GM18858 (cell line): Measurements from ENCODE around the gene MLC1.
"Not testable (repeated sequence)": the region's sequence is repeated elsewhere in the genome, so short reads cannot be mapped to it uniquely, and the experiment has no call there.

Experiments
- ATAC-seq: cut with Tn5 transposase; IDR thresholded peaks from one replicate; pipeline ENCODE4 v1.9.1; 2021; ENCODE audit not compliant: unreplicated experiment

Gene MLC1

GRCh38 chr22:50104141-50104544 is 18.9 kb upstream of the MLC1 start:
- no peak for ATAC-seq

GRCh38 chr22:50102946-50103345 is 17.7 kb upstream of the MLC1 start:
- no peak for ATAC-seq

DNA sequence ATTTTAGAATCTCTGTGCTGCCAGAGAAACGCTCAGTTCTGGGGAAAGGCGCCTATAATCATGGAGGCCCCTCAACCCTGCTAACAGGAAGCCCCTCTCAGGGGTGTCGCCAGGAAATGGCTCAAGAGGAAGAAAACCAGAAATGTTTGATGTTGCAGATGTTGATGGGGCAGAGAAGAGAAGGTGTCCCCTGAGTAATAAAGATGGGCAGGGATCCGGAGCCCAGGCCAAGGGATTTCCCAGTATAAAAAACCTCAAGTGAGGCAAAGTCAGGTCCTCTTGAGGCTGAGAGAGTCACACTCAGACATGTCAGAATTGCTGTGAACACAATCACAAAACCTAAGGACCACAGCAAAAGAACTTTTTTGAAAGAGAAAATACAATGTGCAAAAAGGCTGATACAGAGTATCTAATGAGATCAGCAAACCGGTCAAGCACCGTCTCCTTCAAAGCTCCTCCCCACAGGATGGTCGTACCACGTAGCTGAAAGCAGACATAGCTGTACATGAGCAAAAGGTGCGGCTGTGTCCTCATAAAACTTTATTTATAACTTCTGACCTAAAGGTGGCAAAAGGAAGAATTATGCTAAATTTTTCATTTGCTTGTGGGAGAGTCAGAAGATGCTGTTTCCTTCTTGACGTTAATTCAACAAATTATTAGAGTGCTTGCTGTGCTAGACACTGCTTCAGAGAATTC is 16.8 kb upstream of the MLC1 start:
- ATAC-seq = no peak

- ATAC-seq = no peak
These were observed 12.8 kb upstream of the MLC1 start for GRCh38 chr22:50098052-50098451.

DNA sequence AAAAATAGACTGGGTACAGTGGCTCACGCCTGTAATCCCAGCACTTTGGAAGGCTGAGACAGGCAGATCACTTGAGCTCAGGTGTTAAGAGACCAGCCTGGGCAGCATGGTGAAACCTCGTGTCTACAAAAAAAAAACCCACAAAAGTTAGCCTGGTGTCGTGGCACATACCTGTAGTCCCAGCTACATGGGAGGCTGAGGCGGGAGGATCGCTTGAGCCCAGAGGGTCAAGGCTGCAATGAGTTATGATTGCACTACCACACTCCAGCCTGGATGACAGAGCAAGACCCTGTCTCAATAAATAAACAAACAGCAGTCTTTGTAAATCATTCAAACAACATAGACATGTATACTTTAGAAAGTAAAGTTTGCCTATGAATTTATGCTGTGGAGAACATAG is 7.1 kb upstream of the MLC1 start:
- no peak for ATAC-seq

GRCh38 chr22:50091092-50091768 is 6.0 kb upstream of the MLC1 start:
- no peak for ATAC-seq

DNA sequence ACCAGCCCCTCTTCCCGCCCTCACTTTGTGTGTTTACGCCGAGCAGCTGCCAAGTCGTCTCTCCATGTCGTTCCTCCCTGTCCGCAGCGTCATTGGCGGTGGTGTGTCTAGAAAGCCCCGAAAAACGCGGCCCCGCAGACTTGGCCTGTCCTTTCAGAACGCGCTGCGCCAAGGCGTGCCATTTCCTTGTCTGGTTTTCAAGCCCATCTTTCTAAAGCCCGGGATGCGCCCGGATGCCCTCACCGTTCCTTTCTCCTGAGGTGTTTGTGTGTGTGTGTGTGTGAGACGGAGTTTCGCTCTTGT is 5.1 kb upstream of the MLC1 start:
- no peak for ATAC-seq

DNA sequence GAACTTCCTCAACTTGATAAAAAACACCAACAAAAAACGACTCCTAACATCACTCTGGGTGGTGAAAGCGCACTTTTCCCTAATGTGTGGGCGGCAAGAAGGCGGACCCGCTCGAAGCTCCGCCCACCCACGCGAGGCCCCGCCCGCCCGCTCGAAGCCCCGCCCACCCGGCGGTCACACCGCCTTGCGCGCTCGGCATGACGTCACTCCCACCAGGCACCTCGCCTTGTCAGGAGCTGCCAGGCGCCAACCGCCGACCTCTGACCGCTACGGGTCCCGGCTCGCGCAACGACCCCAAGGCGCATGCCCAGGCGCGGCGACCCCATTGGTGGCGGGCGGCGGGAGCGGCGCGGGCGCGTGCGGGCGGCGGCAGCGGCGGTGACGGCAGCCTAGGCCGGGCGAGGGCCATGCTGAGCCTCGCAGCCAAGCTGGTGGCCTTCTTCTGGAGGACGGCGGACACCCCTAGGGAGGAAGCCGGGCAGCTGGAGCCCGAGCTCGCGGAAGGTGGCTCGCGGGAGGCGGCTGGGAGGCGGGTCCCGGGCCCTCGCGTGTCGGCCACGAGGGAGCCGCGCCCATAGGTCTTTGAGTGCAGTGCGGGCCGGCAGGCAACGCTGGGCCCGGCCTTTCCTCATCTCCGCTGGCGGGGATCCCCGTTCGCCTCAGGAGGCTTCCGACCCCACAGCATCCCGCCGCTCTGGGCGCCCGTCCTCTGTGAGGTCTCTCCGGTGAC is 4.6 kb upstream of the MLC1 start, which contains the start of gene MOV10L1:
TSS of gene MOV10L1 (plus strand) at position 325 of the 730 bp plus-strand sequence. CDS start at position 408, 83 bp downstream.
- no peak for ATAC-seq

GRCh38 chr22:50089231-50089630 is 4.0 kb upstream of the MLC1 start:
- no peak for ATAC-seq

DNA sequence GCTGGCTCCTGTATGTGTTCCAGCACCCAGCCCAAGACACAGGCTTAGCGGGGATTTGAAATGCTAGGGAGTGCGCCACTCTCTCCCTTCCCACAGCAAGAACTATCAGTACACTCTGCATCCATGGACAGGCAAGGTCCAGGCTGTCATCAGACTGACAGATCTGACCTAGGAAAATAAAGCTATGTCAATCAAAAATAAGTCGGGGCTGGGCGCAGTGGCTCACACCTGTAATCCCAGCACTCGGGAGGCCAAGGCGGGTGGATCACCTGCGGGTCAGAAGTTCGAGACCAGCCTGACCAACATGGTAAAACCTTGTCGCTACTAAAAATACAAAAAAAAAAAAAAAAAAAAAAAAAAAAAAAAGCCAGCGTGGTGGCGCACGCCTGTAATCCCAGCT is 2.9 kb upstream of the MLC1 start:
- ATAC-seq = no peak

GRCh38 chr22:50087646-50088045 is 2.4 kb upstream of the MLC1 start:
- ATAC-seq = no peak

DNA sequence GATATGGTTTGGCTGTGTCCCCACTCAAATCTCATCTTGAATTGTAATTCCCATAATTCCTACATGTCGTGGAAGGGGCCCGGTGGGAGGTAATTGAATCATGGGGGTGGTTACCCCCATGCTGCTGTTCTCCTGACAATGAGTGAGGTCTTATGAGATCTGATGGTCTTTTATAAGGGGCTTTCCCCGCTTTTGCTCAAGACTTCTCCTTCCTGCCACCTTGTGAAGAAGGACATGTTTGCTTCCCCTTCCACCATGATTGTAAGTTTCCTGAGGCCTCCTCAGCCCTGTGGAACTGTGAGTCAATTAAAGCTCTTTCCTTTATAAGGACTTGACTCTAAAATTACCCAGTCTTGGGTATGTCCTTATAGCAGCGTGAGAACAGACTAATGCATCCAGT is 1.7 kb upstream of the MLC1 start:
- ATAC-seq = not testable (repeated sequence)

DNA sequence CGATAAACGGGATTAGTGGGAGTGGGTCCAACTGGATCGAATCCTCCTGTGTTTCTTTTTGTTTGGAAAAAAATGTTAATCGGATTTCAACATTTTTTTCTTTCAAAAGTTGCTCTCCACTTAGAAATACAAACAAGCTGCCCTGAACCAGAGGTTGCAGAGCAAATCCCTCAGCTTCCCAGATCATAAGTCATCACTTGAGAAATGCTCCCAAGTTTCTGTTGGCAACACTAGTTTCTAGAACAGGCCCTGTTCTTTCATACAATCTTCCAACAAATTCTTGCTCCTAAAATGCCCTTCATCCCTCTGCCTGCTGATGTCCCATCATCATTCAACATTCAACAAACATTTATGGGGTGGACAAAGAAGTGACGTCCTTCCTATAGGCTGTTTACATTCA is 1.3 kb upstream of the MLC1 start:
- no peak for ATAC-seq

- ATAC-seq = no peak
These were observed 608 bp downstream of the MLC1 start for GRCh38 chr22:50084614-50085021.

GRCh38 chr22:50084080-50084477 is 1.1 kb downstream of the MLC1 start:
- no peak for ATAC-seq

GRCh38 chr22:50083462-50084079 is 1.7 kb downstream of the MLC1 start:
- ATAC-seq = no peak

- ATAC-seq = no peak
These were observed 2.2 kb downstream of the MLC1 start for GRCh38 chr22:50082961-50083461.

DNA sequence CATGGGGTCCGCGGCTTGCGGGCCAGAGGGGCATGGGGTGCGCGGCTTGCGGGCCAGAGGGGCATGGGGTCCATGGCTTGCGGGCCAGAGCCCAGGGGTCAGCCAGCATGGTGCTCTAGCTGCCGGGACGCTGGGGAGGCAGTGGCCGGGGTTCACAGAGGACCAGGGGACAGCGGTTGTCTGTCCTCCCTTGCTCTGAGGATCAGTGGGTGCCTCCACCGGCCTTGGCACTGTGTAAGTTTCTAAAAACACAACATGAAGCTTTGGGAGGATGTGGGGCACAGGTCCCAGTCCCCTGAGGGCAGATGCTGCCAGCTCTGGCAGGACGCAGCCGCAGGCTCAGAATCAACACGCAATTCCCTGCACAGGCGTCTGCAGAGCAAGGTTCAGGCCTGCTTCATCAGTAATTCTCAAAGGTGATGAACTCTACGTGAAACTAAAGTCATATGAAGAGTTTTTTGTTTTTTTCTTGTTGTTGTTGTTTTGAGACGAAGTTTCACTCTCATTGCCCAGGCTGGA is 3.0 kb downstream of the MLC1 start:
- no peak for ATAC-seq

GRCh38 chr22:50081426-50082196 is 3.6 kb downstream of the MLC1 start:
- no peak for ATAC-seq

DNA sequence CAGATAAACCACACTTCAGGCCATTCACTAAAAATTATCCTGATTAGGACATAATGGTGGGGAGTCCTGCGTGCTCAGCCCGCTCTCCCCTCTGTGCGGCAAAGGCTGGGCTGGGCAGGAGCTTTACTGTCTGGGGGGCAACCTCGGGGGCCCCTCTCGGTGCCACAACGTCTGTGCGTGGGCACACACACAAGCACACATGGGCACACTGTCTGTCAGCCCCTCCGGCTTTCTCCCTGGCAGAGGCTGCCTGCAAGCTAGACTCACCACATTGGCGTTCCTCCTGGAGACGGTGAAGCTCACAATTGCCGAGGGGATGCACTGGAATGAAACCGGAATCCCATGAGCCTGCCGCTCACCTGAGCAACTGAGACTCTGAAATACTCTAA is 5.2 kb downstream of the MLC1 start:
- ATAC-seq = no peak

GRCh38 chr22:50078761-50079160 is 6.5 kb downstream of the MLC1 start:
- ATAC-seq = no peak
